ENCODE results near the gene ATOH1.

DNA sequence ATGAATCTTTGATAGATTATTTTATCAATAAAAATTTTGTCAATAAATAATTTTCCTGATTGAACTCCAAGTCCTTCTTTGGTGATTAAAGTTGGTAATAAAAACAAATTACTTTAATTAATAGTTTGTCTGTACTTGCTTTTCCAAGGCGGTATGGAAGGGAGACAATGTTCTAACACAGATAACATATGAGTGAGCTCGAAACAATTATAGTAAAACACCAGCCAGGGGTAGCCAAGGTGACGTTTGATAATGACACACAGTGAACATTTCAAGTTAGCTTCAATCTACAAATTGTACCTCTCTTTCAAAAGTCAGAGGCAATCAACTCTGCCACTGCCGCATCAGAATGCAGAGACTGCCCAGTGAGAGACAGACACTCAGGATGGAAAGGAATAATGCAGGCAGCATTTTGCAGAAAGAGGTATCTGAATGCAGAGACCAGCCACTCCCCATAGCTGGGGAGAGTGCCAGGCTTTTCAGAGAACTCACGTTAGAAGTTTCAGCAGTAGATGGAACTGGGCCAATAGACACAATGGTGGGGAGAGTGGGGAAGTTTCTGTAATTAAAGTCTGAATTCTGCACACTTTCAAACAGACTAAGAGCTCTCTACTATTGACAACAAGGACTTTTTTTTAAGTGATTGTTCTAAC, 18.1 kb upstream of the ATOH1 start:
- TF ChIP-seq, protein P1, sequence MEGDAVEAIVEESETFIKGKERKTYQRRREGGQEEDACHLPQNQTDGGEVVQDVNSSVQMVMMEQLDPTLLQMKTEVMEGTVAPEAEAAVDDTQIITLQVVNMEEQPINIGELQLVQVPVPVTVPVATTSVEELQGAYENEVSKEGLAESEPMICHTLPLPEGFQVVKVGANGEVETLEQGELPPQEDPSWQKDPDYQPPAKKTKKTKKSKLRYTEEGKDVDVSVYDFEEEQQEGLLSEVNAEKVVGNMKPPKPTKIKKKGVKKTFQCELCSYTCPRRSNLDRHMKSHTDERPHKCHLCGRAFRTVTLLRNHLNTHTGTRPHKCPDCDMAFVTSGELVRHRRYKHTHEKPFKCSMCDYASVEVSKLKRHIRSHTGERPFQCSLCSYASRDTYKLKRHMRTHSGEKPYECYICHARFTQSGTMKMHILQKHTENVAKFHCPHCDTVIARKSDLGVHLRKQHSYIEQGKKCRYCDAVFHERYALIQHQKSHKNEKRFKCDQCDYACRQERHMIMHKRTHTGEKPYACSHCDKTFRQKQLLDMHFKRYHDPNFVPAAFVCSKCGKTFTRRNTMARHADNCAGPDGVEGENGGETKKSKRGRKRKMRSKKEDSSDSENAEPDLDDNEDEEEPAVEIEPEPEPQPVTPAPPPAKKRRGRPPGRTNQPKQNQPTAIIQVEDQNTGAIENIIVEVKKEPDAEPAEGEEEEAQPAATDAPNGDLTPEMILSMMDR (conservative IDR thresholded peaks at IDR 0.05; ENCODE audit: low read depth, low read length), result no peak
- TF ChIP-seq EZH2 (IDR thresholded peaks at IDR 0.05; ENCODE audit: borderline replicate concordance, low read depth, low read length, poor library complexity, severe bottlenecking), result no peak

Measured in A673 (cell line).